SW 1271 (cell line): ENCODE results near the gene PIP5K1B.

Source experiments
- DNase-seq, 2 experiments: peaks; one replicate each; lab custom pipeline; 2025; lab: John Stamatoyannopoulos, UW

The PIP5K1B gene

GRCh38 chr9:68859347-68859746 is 154.3 kb downstream of the PIP5K1B start:
- DNase-seq, result no peak

GRCh38 chr9:68860419-68860818 is 155.4 kb downstream of the PIP5K1B start:
- DNase-seq, result no peak

- DNase-seq, result no peak
Observed at GRCh38 chr9:68861436-68861835, 156.4 kb downstream of the PIP5K1B start.

- no peak for DNase-seq
Observed at GRCh38 chr9:68867066-68867465, 162.0 kb downstream of the PIP5K1B start.

GRCh38 chr9:68869022-68869421 is 164.0 kb downstream of the PIP5K1B start:
- no peak for DNase-seq

GRCh38 chr9:68870086-68870485 is 165.0 kb downstream of the PIP5K1B start:
- DNase-seq, result no peak

- DNase-seq, result no peak
Observed at GRCh38 chr9:68871236-68871635, 166.2 kb downstream of the PIP5K1B start.

- DNase-seq, result no peak
Observed at GRCh38 chr9:68872026-68872501, 167.0 kb downstream of the PIP5K1B start.

- DNase-seq, result no peak
Observed at GRCh38 chr9:68873179-68873578, 168.1 kb downstream of the PIP5K1B start.

GRCh38 chr9:68876273-68876672 is 171.2 kb downstream of the PIP5K1B start:
- DNase-seq, result no peak

- DNase-seq, result no peak
Observed at GRCh38 chr9:68876681-68877080, 171.6 kb downstream of the PIP5K1B start.

- DNase-seq, result no peak
Observed at GRCh38 chr9:68877219-68877618, 172.2 kb downstream of the PIP5K1B start.

- DNase-seq, result no peak
Observed at GRCh38 chr9:68878450-68878849, 173.4 kb downstream of the PIP5K1B start.

GRCh38 chr9:68883224-68883623 is 178.2 kb downstream of the PIP5K1B start:
- no peak for DNase-seq

- no peak for DNase-seq
Observed at GRCh38 chr9:68887232-68887631, 182.2 kb downstream of the PIP5K1B start.

GRCh38 chr9:68894502-68894901 is 189.5 kb downstream of the PIP5K1B start:
- no peak for DNase-seq

- DNase-seq, result no peak
Observed at GRCh38 chr9:68895741-68896478, 190.9 kb downstream of the PIP5K1B start.

- no peak for DNase-seq
Observed at GRCh38 chr9:68896486-68896885, 191.4 kb downstream of the PIP5K1B start.

- no peak for DNase-seq
Observed at GRCh38 chr9:68897577-68898145, 192.6 kb downstream of the PIP5K1B start.

GRCh38 chr9:68898781-68899439 is 193.9 kb downstream of the PIP5K1B start:
- no peak for DNase-seq

GRCh38 chr9:68904454-68904853 is 199.4 kb downstream of the PIP5K1B start:
- DNase-seq, result no peak

GRCh38 chr9:68905129-68905528 is 200.1 kb downstream of the PIP5K1B start:
- DNase-seq, result no peak

- no peak for DNase-seq
Observed at GRCh38 chr9:68907910-68908309, 202.9 kb downstream of the PIP5K1B start.
